ENCODE results near the gene SRD5A3. TPM values are rescaled to one million over a fixed set of nuclear protein-coding genes. Genes with fewer than 3 reads are reported as not detected.

Gene SRD5A3
- total RNA-seq, 1 donor from 2014 or later, result 12.1 TPM

- no peak overlapping the region for H3K27ac Mint-ChIP-seq
- no peak for DNase-seq (ENCODE audit: low spot score, unreplicated experiment)
These were observed 61.1 kb downstream of the SRD5A3 start for GRCh38 chr4:55407119-55407518.

GRCh38 chr4:55407764-55408163 lies 61.7 kb downstream of the SRD5A3 start:
- peaks cover 23% of the 10 kb centered on the region for H3K36me3 Mint-ChIP-seq (ENCODE audit: insufficient read depth)
- no peaks in the 10 kb centered on the region for H3K9me3 Mint-ChIP-seq (ENCODE audit: low read depth)
- TF ChIP-seq CTCF (IDR thresholded peaks at IDR 0.05; ENCODE audit: unreplicated experiment), result no peak
- H3K27me3 Mint-ChIP-seq, result no peaks in the 10 kb centered on the region
- H3K4me1 Mint-ChIP-seq (ENCODE audit: low read depth), result peaks cover 5% of the 10 kb centered on the region
- no peak for DNase-seq (ENCODE audit: low spot score, unreplicated experiment)
- no peak overlapping the region for H3K27ac Mint-ChIP-seq
- H3K4me3 Mint-ChIP-seq (ENCODE audit: low read depth), result no peak overlapping the region

More at GRCh38 chr4:55407119-55407518, 61.1 kb downstream of the SRD5A3 start:
- TF ChIP-seq CTCF (IDR thresholded peaks at IDR 0.05; ENCODE audit: unreplicated experiment), result no peak
- Mint-ChIP-seq H3K4me1 (ENCODE audit: low read depth) (peaks cover 5% of the 10 kb centered on the region), H3K4me3 (ENCODE audit: low read depth) (no peak overlapping the region), H3K27me3 (no peaks in the 10 kb centered on the region), H3K9me3 (ENCODE audit: low read depth) (no peaks in the 10 kb centered on the region), H3K36me3 (ENCODE audit: insufficient read depth) (peaks cover 23% of the 10 kb centered on the region)

GRCh38 chr4:55409468-55410171 lies 63.6 kb downstream of the SRD5A3 start:
- H3K27ac Mint-ChIP-seq, result peak overlapping the region; percentile 19
- H3K4me1 Mint-ChIP-seq (ENCODE audit: low read depth), result peaks cover 5% of the 10 kb centered on the region
- H3K4me3 Mint-ChIP-seq (ENCODE audit: low read depth), result no peak overlapping the region
- peak; percentile 31 for TF ChIP-seq CTCF (IDR thresholded peaks at IDR 0.05; ENCODE audit: unreplicated experiment)
- H3K36me3 Mint-ChIP-seq (ENCODE audit: insufficient read depth), result peaks cover 18% of the 10 kb centered on the region
- DNase-seq (ENCODE audit: low spot score, unreplicated experiment), result no peak
- H3K9me3 Mint-ChIP-seq (ENCODE audit: low read depth), result no peaks in the 10 kb centered on the region
- H3K27me3 Mint-ChIP-seq, result no peaks in the 10 kb centered on the region

GRCh38 chr4:55410431-55410830 lies 64.4 kb downstream of the SRD5A3 start:
- H3K4me1 Mint-ChIP-seq (ENCODE audit: low read depth), result peaks cover 4% of the 10 kb centered on the region
- no peaks in the 10 kb centered on the region for H3K27me3 Mint-ChIP-seq
- no peak for DNase-seq (ENCODE audit: low spot score, unreplicated experiment)
- H3K9me3 Mint-ChIP-seq (ENCODE audit: low read depth), result no peaks in the 10 kb centered on the region
- no peak for TF ChIP-seq CTCF (IDR thresholded peaks at IDR 0.05; ENCODE audit: unreplicated experiment)
- H3K27ac Mint-ChIP-seq, result no peak overlapping the region
- H3K36me3 Mint-ChIP-seq (ENCODE audit: insufficient read depth), result peaks cover 14% of the 10 kb centered on the region
- H3K4me3 Mint-ChIP-seq (ENCODE audit: low read depth), result no peak overlapping the region

GRCh38 chr4:55411621-55412020 lies 65.6 kb downstream of the SRD5A3 start:
- no peak for DNase-seq (ENCODE audit: low spot score, unreplicated experiment)
- Mint-ChIP-seq H3K4me1 (ENCODE audit: low read depth) (peaks cover 1% of the 10 kb centered on the region), H3K36me3 (ENCODE audit: insufficient read depth) (peaks cover 6% of the 10 kb centered on the region), H3K27me3 (no peaks in the 10 kb centered on the region), H3K27ac (peak overlapping the region; percentile 52), H3K9me3 (ENCODE audit: low read depth) (no peaks in the 10 kb centered on the region), H3K4me3 (ENCODE audit: low read depth) (no peak overlapping the region)
- no peak for TF ChIP-seq CTCF (IDR thresholded peaks at IDR 0.05; ENCODE audit: unreplicated experiment)
